HEK293 (cell line): ENCODE data around the gene KIAA0586.
"Not testable (repeated sequence)": the region's sequence is repeated elsewhere in the genome, so short reads cannot be mapped to it uniquely, and the experiment has no call there.

ENCODE experiments used
- CTCF ChIA-PET: fragments of 350-600 bp; formaldehyde crosslinking; extraction: SDS; loops from one replicate; lab custom pipeline; 2021; ENCODE audit warnings: antibody characterized with exemption; lab: Yijun Ruan, JAX
- POLR2A ChIA-PET: fragments of 300-600 bp; formaldehyde crosslinking; extraction: SDS; loops from one replicate; lab custom pipeline; 2020; ENCODE audit warnings: antibody characterized with exemption, inconsistent platforms; lab: Yijun Ruan, JAX
- H3K27ac ChIP-seq: fragments of 200-500 bp; sonication (Bioruptor generic); 2 replicates; pipeline ENCODE4 v1.5.1; 2014; ENCODE audit warnings: low read depth, low read length, control low read depth, inconsistent platforms; ENCODE audit errors: extremely low read depth
- H3K36me3 ChIP-seq, 2 experiments: fragments of 200-500 bp in 1 of 2; sonication (Bioruptor generic) in 1 of 2; 1 replicate in 1 of 2; 2 replicates in 1 of 2; pipeline ENCODE4 v1.5.1; 2014 to 2017; ENCODE audit warnings: inconsistent platforms in 2 of 2, low read length in 2 of 2; ENCODE audit not compliant: control insufficient read depth in 2 of 2, insufficient read depth in 1 of 2
- H3K4me1 ChIP-seq: fragments of 200-500 bp; sonication (Bioruptor generic); 2 replicates; pipeline ENCODE4 v1.5.1; 2014; ENCODE audit warnings: mild to moderate bottlenecking, low read length, inconsistent platforms; ENCODE audit not compliant: control insufficient read depth, insufficient read depth
- H3K4me3 ChIP-seq: 2 replicates; pipeline ENCODE4 v1.5.1; 2011; ENCODE audit warnings: low read depth, mild to moderate bottlenecking, control low read depth, low read length, moderate library complexity
- H3K9me3 ChIP-seq: fragments of 200-500 bp; sonication (Bioruptor generic); 2 replicates; pipeline ENCODE4 v1.5.1; 2014; ENCODE audit warnings: low read depth, low read length, inconsistent platforms; ENCODE audit not compliant: control insufficient read depth, insufficient read depth
- KLF8 ChIP-seq: fragments of 450-650 bp; formaldehyde crosslinking; IDR thresholded peaks from 2 replicates; pipeline ENCODE4 v1.5.1; 2016; ENCODE audit warnings: missing biosample characterization, missing genetic modification characterization
- MYNN ChIP-seq: fragments of 450-650 bp; formaldehyde crosslinking; IDR thresholded peaks from 2 replicates; pipeline ENCODE4 v1.5.1; 2016; ENCODE audit warnings: missing biosample characterization, missing genetic modification characterization, borderline replicate concordance
- REST ChIP-seq: fragments of 450-650 bp; formaldehyde crosslinking; IDR thresholded peaks from 2 replicates; pipeline ENCODE4 v1.5.1; 2016; ENCODE audit warnings: missing biosample characterization, missing genetic modification characterization
- ZBTB10 ChIP-seq: fragments of 450-650 bp; formaldehyde crosslinking; IDR thresholded peaks from 2 replicates; pipeline ENCODE4 v1.5.1; 2016; ENCODE audit warnings: missing biosample characterization, missing genetic modification characterization
- ZFP41 ChIP-seq: fragments of 450-650 bp; formaldehyde crosslinking; IDR thresholded peaks from 2 replicates; pipeline ENCODE4 v1.5.1; 2016; ENCODE audit warnings: missing biosample characterization, missing genetic modification characterization, borderline replicate concordance
- ZNF114 ChIP-seq: fragments of 450-650 bp; formaldehyde crosslinking; IDR thresholded peaks from 2 replicates; pipeline ENCODE4 v1.5.0; 2017; ENCODE audit warnings: missing biosample characterization, missing genetic modification characterization
- ZNF121 ChIP-seq: fragments of 450-650 bp; formaldehyde crosslinking; IDR thresholded peaks from 2 replicates; pipeline ENCODE4 v1.5.1; 2016; ENCODE audit warnings: missing biosample characterization, missing genetic modification characterization
- ZNF146 ChIP-seq: fragments of 450-650 bp; formaldehyde crosslinking; IDR thresholded peaks from 2 replicates; pipeline ENCODE4 v1.5.1; 2016; ENCODE audit warnings: missing biosample characterization, missing genetic modification characterization
- ZNF175 ChIP-seq: fragments of 450-650 bp; formaldehyde crosslinking; IDR thresholded peaks from 2 replicates; pipeline ENCODE4 v1.5.1; 2016; ENCODE audit warnings: missing biosample characterization, missing genetic modification characterization
- ZNF747 ChIP-seq: fragments of 450-650 bp; formaldehyde crosslinking; IDR thresholded peaks from 2 replicates; pipeline ENCODE4 v1.5.1; 2016; ENCODE audit warnings: missing biosample characterization, missing genetic modification characterization
- ZNF830 ChIP-seq: fragments of 450-650 bp; IDR thresholded peaks from 2 replicates; pipeline ENCODE4 v1.5.0; 2018; ENCODE audit warnings: missing biosample characterization, missing genetic modification characterization, low read depth, mild to moderate bottlenecking, moderate library complexity
- TF ChIP-seq, protein P1 (sequence below): IDR thresholded peaks from 2 replicates; pipeline ENCODE4 v1.6.1; 2011; ENCODE audit warnings: mild to moderate bottlenecking, low read depth, low read length, borderline replicate concordance
- TF ChIP-seq, protein P2 (sequence below): fragments of 450-650 bp; formaldehyde crosslinking; IDR thresholded peaks from 2 replicates; pipeline ENCODE4 v1.5.1; 2016; ENCODE audit warnings: missing biosample characterization, missing genetic modification characterization
- TF ChIP-seq, protein P3 (sequence below): fragments of 450-650 bp; formaldehyde crosslinking; IDR thresholded peaks from 2 replicates; pipeline ENCODE4 v1.5.1; 2016; ENCODE audit warnings: missing biosample characterization, missing genetic modification characterization

The KIAA0586 gene

GRCh38 chr14:58478329-58478728 is 50.8 kb downstream of the KIAA0586 start:
- H3K9me3 ChIP-seq, POLR2A ChIA-PET, H3K4me3 ChIP-seq, H3K27ac ChIP-seq, CTCF ChIA-PET, H3K4me1 ChIP-seq: not testable (repeated sequence)
- peaks cover 21 to 24% of the 10 kb centered on the region in 2 experiments for H3K36me3 ChIP-seq
- peak; percentile 62; the same call in 1 of the 2 replicates for TF ChIP-seq ZNF121 (tag by site-specific recombination)

DNA sequence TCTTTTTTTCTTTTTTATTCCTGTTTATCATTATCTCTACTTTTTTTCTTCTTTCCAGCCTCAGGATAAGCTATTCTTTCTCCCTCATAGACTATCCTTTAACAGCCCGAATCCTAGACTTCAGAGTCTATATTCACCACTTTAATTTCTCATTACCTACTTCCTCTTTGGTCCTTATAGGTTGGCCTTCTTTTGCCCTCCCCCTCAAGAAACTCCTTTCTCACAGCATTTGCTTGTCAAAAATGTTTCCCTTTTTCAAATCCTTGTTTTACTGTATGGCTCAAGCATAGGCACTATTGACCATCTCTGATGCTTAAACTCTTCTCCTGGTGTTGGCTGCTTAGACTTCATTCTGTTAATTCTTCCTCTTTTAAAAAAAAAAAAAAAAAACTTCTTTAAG is 52.5 kb downstream of the KIAA0586 start:
- ChIA-PET POLR2A (no interaction called here), CTCF (interaction anchor here (0.6 to 1.3 kb wide), 3 partner anchors 373 to 647 kb away, joined by 3 to 4 read pairs (median 4); no protein-coding TSS in a partner anchor)
- H3K4me3 ChIP-seq, result no peak overlapping the region
- H3K9me3 ChIP-seq, result no peaks in the 10 kb centered on the region
- TF ChIP-seq MYNN (tag by site-specific recombination) (no peak), ZNF830 (no peak), KLF8 (tag by site-specific recombination) (no peak), REST (tag by site-specific recombination) (no peak), ZNF175 (no peak), ZBTB10 (tag by site-specific recombination) (no peak), ZNF146 (no peak), ZFP41 (no peak), ZNF114 (tag by site-specific recombination) (no peak), ZNF747 (tag by site-specific recombination) (no peak)
- TF ChIP-seq, protein P1, sequence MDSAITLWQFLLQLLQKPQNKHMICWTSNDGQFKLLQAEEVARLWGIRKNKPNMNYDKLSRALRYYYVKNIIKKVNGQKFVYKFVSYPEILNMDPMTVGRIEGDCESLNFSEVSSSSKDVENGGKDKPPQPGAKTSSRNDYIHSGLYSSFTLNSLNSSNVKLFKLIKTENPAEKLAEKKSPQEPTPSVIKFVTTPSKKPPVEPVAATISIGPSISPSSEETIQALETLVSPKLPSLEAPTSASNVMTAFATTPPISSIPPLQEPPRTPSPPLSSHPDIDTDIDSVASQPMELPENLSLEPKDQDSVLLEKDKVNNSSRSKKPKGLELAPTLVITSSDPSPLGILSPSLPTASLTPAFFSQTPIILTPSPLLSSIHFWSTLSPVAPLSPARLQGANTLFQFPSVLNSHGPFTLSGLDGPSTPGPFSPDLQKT, result no peak
- TF ChIP-seq, protein P2, sequence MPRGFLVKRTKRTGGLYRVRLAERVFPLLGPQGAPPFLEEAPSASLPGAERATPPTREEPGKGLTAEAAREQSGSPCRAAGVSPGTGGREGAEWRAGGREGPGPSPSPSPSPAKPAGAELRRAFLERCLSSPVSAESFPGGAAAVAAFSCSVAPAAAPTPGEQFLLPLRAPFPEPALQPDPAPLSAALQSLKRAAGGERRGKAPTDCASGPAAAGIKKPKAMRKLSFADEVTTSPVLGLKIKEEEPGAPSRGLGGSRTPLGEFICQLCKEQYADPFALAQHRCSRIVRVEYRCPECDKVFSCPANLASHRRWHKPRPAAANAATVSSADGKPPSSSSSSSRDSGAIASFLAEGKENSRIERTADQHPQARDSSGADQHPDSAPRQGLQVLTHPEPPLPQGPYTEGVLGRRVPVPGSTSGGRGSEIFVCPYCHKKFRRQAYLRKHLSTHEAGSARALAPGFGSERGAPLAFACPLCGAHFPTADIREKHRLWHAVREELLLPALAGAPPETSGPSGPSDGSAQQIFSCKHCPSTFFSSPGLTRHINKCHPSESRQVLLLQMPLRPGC (tag by site-specific recombination), result no peak
- TF ChIP-seq, protein P3, sequence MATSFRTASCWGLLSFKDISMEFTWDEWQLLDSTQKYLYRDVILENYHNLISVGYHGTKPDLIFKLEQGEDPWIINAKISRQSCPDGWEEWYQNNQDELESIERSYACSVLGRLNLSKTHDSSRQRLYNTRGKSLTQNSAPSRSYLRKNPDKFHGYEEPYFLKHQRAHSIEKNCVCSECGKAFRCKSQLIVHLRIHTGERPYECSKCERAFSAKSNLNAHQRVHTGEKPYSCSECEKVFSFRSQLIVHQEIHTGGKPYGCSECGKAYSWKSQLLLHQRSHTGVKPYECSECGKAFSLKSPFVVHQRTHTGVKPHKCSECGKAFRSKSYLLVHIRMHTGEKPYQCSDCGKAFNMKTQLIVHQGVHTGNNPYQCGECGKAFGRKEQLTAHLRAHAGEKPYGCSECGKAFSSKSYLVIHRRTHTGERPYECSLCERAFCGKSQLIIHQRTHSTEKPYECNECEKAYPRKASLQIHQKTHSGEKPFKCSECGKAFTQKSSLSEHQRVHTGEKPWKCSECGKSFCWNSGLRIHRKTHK (tag by site-specific recombination), result no peak
- TF ChIP-seq, all 188 proteins: peak for 0
- Histone ChIP-seq H3K27ac (no peak overlapping the region), H3K4me1 (no peaks in the 10 kb centered on the region), H3K36me3 (peaks cover 14 to 29% of the 10 kb centered on the region in 2 experiments)
